ENCODE data around the gene XPC. TPM values are rescaled to one million over a fixed set of nuclear protein-coding genes. Genes with fewer than 3 reads are reported as not detected.

The XPC gene
- total RNA-seq, 2 experiments from 2014 or later: 39.0 to 39.8 TPM

DNA sequence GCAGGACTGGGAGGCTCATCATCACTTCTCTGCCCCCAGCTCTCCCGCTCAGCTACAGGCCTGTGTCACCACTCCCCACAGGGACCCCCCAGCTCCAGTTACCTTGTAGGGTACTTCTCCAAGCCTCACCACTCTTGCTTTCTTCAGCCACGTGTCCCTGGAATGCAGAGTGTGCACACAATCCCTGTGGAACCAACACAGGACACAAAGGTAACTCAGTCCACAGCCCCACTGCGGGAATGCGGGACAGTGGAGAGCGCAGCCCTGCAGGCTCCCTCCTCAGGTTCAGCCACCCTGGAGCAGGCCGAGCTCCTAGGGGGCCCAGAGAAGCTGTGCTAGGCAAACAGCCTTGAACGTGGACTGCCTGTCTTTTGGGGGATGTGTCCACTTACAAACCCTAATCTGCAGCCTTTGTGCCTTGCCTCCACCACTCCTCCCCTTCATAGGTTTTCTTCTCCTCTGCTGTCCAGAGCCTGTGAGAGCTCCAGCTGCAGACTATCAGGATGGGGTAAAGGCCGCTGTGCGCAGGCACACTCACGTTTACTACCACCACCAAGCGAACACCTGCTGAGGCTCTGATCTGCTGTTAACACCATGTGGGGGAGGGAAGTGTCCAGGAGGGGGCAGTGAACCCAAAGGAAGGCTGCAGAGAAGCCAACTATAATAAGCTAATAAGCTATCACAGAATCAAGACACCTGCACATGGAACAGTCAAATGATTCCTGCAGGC is 26.0 kb downstream of the XPC start:
- Mint-ChIP-seq H3K4me1 (ENCODE audit: low read depth) (peaks cover 8% of the 10 kb centered on the region), H3K27me3 (ENCODE audit: low read depth) (no peaks in the 10 kb centered on the region), H3K36me3 (ENCODE audit: low read depth) (peaks cover 22% of the 10 kb centered on the region), H3K27ac (no peak overlapping the region), H3K4me3 (no peak overlapping the region), H3K9me3 (no peaks in the 10 kb centered on the region)
- intact Hi-C loops (cut with micrococcal nuclease): no loop called here
- CTCF ChIA-PET: interaction anchor here (0.6 to 1.2 kb wide), 3 partner anchors 100 to 1309 kb away, joined by 3 to 4 read pairs (median 3); no protein-coding TSS in a partner anchor
- peak; percentile 23 for DNase-seq

DNA sequence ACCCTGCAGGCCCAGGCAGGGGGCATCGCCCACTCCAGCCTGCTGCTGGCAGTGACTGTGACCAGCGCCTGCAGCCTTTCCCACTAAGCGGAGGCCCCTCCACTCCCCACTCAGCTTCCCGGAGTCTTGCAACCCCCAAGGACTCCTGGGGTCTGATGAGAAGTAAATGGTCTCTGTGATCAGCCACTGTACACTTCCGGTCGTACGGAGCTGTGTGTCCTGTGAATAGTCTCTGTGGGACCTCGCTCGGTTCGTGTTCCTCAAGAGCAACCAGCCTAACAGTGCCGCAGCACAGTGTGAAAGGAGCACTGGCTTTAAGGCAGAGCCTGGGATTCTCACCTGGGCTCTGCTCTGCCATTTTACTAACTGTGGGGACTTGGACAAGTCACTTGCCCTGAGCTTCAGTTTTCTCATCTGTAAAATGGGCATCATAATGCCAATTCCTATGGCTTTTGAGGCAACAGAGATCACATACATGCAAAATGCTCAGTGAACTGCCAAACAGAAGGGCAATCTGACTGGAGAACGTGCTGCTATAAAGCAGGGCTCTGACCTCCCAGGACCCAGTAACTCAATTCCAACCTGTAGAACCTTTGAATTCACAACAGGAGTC is 26.8 kb downstream of the XPC start:
- peaks cover 5% of the 10 kb centered on the region for H3K4me1 Mint-ChIP-seq (ENCODE audit: low read depth)
- no peak for DNase-seq
- peaks cover 18% of the 10 kb centered on the region for H3K36me3 Mint-ChIP-seq (ENCODE audit: low read depth)
- no peaks in the 10 kb centered on the region for H3K9me3 Mint-ChIP-seq
- no peak overlapping the region for H3K4me3 Mint-ChIP-seq
- intact Hi-C loops (cut with micrococcal nuclease): no loop called here
- H3K27me3 Mint-ChIP-seq (ENCODE audit: low read depth): no peaks in the 10 kb centered on the region
- CTCF ChIA-PET: interaction anchor here (0.6 to 0.7 kb wide), 2 partner anchors 9 to 1308 kb away, joined by 3 read pairs; no protein-coding TSS in a partner anchor
- no peak overlapping the region for H3K27ac Mint-ChIP-seq

DNA sequence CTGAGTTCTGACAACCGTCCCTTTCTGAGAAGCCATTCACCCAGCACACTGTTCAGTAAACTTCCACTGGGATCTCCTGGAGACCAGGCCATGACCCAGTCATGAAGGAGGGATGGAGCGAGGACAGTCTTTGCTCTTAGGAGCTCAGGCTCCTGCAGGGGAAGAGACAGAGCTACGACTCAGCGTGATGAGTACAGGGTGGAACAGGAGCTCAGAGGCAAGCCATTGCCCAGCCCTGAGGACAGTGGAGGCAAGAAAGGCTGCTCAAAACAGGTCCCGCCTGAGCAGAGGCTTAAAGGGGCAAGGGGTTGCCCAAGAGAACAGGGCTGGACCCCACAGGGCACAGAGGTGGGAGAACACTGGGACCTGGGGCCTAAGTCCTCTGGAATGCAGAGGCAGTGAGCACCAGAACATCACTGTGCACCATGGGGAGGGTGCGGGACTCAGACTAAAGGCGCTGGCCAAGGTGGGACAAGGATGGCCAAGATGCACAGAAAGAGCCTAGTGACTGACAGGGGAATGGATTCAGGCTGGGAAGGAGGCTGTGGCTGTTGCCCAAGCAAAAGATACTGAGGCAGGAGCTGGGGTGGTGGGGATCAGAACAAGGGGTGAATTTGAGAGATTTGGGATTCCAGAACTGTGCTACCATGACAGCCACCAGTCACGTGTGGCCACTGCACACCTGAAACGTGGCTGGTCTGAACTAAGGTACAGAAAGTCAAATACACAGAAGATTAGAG is 27.7 kb downstream of the XPC start:
- no peaks in the 10 kb centered on the region for H3K4me1 Mint-ChIP-seq (ENCODE audit: low read depth)
- H3K27me3 Mint-ChIP-seq (ENCODE audit: low read depth): no peaks in the 10 kb centered on the region
- CTCF ChIA-PET: interaction anchor here (0.7 kb wide), 1 partner anchor 10 kb away, joined by 3 read pairs; no protein-coding TSS in a partner anchor
- H3K36me3 Mint-ChIP-seq (ENCODE audit: low read depth): peaks cover 15% of the 10 kb centered on the region
- no peak overlapping the region for H3K27ac Mint-ChIP-seq
- no peaks in the 10 kb centered on the region for H3K9me3 Mint-ChIP-seq
- intact Hi-C loops (cut with micrococcal nuclease): no loop called here
- no peak for DNase-seq
- no peak overlapping the region for H3K4me3 Mint-ChIP-seq

DNA sequence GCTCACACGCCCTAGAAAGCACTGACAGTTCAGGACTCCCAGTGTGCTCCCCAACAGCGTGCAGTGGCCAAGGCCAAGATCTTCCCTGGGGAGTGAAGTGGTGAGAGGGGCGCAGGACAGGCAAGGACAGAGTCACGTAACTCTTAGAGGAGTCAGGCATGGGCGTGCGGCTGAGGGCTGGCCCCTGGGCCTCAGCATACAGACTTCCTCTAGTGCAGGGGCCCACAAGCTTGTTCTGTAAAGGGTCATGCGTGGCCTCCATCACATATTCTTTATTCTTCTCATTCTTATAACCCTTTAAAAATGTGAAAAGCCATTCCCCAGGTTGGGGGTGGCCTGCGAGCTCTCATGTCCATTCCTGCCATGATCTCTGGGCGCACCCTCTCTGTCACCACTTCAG is 28.3 kb downstream of the XPC start:
- Mint-ChIP-seq H3K36me3 (ENCODE audit: low read depth) (peaks cover 15% of the 10 kb centered on the region), H3K9me3 (no peaks in the 10 kb centered on the region), H3K4me3 (no peak overlapping the region), H3K27ac (no peak overlapping the region), H3K27me3 (ENCODE audit: low read depth) (no peaks in the 10 kb centered on the region), H3K4me1 (ENCODE audit: low read depth) (peaks cover 4% of the 10 kb centered on the region)
- CTCF ChIA-PET: no interaction called here
- intact Hi-C loops (cut with micrococcal nuclease): no loop called here
- no peak for DNase-seq

DNA sequence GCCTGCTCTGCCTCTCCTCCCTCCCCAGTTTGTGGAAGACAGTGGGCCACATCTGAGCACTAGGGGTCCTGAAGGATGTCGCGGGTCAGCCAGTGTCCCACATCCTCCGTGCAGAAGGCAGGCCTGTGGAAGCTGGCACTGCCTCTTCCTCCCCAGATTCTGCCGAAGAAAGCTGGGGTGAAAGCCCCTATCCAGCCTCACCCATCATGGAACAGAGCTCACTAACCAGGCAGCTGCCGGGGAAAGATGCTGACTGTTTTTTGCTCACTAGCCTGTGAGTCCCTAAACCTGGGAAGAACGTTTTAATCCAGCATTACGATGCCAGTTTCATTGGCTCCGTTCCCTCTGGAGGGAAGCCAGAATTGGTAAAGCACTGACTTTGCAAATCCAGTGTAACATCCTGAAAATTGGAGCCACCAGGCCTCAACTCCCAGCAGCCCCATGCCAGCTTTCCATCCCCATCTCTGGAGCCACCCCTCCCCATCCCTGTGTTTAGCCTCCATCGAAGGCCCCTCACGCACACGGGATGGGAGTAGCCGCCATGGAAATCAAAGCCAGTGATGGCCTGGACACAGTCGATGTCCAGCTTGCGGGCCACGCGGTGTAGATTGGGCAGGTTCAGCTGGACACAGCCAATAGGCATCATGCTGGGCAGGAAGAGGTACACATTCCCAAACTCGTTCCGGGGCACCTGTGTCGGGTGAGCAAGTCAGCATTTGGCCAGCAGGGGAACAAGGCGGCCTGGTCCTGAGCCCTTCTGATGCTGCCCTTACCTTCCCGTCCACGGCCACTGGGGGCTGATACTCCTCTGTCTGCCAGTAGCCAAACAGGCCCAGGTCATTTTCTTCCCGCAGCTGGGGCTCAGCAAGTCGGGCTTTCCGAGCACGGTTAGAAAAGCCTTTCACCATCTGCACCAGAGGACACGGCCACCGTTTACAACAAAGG is 30.1 kb downstream of the XPC start:
- Mint-ChIP-seq H3K27ac (no peak overlapping the region), H3K4me3 (no peak overlapping the region), H3K4me1 (ENCODE audit: low read depth) (peaks cover 18% of the 10 kb centered on the region), H3K36me3 (ENCODE audit: low read depth) (peaks cover 9% of the 10 kb centered on the region), H3K9me3 (no peaks in the 10 kb centered on the region), H3K27me3 (ENCODE audit: low read depth) (no peaks in the 10 kb centered on the region)
- no peak for DNase-seq
- intact Hi-C loops (cut with micrococcal nuclease): no loop called here
- CTCF ChIA-PET: interaction anchor here (0.6 kb wide), 1 partner anchor 839 kb away, joined by 6 read pairs; no protein-coding TSS in a partner anchor

DNA sequence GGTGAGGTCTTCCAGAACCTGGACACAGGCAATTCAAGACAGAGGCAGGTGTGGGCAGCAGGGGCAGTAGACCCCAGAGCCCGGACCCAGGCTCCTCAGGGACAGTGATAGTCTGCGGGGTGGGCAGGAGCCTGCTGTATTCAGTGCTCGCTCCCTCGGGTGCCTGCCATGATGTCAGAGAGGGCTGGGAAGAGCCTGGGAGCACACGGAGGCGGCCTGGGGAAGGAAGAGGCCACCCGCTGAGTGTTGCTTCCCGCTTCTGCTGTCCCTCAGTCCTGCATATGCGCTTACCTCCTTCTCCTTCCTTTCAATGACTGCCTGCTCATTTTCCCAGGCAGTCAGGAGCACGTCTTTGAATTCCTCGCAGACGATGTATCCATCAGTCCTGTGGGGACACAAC is 30.8 kb downstream of the XPC start:
- H3K4me3 Mint-ChIP-seq: no peak overlapping the region
- DNase-seq: no peak
- no peaks in the 10 kb centered on the region for H3K9me3 Mint-ChIP-seq
- intact Hi-C loops (cut with micrococcal nuclease): no loop called here
- peaks cover 9% of the 10 kb centered on the region for H3K36me3 Mint-ChIP-seq (ENCODE audit: low read depth)
- no peak overlapping the region for H3K27ac Mint-ChIP-seq
- H3K4me1 Mint-ChIP-seq (ENCODE audit: low read depth): peaks cover 25% of the 10 kb centered on the region
- CTCF ChIA-PET: no interaction called here
- no peaks in the 10 kb centered on the region for H3K27me3 Mint-ChIP-seq (ENCODE audit: low read depth)

DNA sequence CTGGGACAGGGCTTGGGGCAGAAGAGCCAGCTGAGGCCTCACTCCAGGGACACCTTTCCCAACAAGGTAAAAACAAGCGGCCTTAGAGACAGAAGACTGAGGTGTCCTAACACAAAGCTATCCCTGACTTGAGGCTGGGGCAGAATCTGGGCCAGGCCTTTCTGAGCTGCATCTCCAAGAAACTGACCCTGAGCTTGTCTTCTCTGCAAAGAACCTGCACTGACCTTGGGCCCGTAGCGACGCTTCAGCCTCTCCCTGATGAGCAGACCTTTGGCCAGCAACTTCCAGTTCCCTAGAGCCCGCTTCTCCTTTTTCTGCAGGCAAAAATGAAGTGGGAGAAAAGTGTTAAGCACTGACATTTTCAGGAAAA is 31.4 kb downstream of the XPC start:
- H3K9me3 Mint-ChIP-seq: no peaks in the 10 kb centered on the region
- DNase-seq: no peak
- H3K4me3 Mint-ChIP-seq: no peak overlapping the region
- H3K4me1 Mint-ChIP-seq (ENCODE audit: low read depth): peaks cover 30% of the 10 kb centered on the region
- no peaks in the 10 kb centered on the region for H3K27me3 Mint-ChIP-seq (ENCODE audit: low read depth)
- no peak overlapping the region for H3K27ac Mint-ChIP-seq
- CTCF ChIA-PET: no interaction called here
- peaks cover 12% of the 10 kb centered on the region for H3K36me3 Mint-ChIP-seq (ENCODE audit: low read depth)
- intact Hi-C loops (cut with micrococcal nuclease): no loop called here

DNA sequence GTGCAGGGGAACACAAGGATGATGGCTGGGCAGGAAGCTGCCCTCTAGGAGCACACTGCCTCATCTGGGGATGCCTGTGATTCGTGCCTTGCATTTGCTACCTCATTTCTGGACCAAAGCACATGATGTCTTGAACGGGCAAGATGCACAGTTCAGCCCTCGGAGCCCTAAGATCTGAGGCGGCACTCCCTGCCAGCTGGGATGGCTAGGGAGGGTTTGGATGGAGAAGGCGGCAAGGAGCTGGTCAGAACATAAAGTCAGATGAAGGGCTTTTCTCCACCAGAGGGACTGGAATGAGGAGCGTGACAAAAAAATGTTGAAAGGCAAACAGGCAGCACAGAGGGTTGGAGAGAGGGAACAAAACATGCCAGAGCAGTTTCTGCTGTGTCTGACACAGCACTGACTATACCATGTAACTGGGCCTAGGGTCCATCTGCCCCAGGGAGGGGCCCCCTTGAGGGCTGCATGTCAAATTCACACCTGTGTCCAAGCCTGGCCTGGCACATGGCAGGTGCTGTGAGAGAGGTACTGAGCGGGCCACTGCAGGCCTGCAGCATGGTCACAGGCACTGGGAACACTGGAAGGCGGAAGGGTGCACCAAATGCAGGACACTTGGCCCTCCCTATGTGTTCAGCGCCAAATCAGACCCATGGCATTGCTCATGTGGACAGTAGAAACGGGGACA is 31.9 kb downstream of the XPC start:
- CTCF ChIA-PET: interaction anchor here (0.9 kb wide), 1 partner anchor 250 kb away, joined by 6 read pairs; no protein-coding TSS in a partner anchor
- intact Hi-C loops (cut with micrococcal nuclease): no loop called here

DNA sequence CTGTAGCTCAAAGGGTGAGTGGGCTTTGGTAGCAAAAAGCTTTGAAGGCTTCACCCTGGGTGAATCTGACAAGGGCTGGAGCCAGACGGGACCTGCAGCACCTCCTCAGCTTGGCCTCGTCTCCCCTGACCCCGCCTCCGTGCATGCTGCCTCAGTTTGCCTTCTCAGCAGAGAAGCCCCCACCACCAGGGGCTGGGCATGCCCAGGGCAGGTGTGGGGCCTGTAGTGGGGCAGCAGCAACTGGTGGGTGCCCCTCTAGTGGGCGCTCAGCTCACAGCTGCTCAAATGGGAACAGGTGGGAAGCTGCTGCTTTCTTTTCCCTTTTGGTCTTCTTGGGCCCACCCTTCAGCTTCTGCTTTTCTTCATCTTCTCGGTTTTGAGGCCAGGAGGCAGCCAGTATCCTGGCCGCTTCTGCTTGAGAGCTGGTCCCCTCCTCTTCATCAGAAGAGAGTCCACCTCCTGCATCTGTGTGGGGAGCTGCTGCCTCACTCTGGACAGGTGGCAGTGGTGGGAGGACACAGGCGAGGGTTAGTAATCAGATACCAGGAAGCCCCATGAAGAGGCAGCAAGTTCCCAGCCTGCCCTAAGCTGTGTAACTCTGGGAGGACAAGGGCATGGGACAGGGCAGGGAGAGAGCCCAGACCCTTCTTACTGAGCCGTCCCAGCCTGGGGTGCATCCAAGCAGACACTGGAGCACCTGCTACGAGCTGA is 32.6 kb downstream of the XPC start:
- intact Hi-C loops (cut with micrococcal nuclease): loop anchor here (2.0 kb wide), 1 partner anchor 287 kb away; no protein-coding TSS in a partner anchor
- DNase-seq: no peak
- Mint-ChIP-seq H3K4me1 (ENCODE audit: low read depth) (peaks cover 43% of the 10 kb centered on the region), H3K36me3 (ENCODE audit: low read depth) (peaks cover 16% of the 10 kb centered on the region), H3K27me3 (ENCODE audit: low read depth) (no peaks in the 10 kb centered on the region), H3K27ac (peak overlapping the region; percentile 50), H3K4me3 (no peak overlapping the region), H3K9me3 (no peaks in the 10 kb centered on the region)
- CTCF ChIA-PET: interaction anchor here (0.9 to 1.3 kb wide), 1 partner anchor 249 kb away, joined by 6 to 7 read pairs; no protein-coding TSS in a partner anchor

More for the DNA sequence above, 31.9 kb downstream of the XPC start:
- Mint-ChIP-seq H3K4me1 (ENCODE audit: low read depth) (peaks cover 36% of the 10 kb centered on the region), H3K27me3 (ENCODE audit: low read depth) (no peaks in the 10 kb centered on the region), H3K9me3 (no peaks in the 10 kb centered on the region), H3K4me3 (no peak overlapping the region), H3K27ac (no peak overlapping the region), H3K36me3 (ENCODE audit: low read depth) (peaks cover 16% of the 10 kb centered on the region)
- no peak for DNase-seq

DNA sequence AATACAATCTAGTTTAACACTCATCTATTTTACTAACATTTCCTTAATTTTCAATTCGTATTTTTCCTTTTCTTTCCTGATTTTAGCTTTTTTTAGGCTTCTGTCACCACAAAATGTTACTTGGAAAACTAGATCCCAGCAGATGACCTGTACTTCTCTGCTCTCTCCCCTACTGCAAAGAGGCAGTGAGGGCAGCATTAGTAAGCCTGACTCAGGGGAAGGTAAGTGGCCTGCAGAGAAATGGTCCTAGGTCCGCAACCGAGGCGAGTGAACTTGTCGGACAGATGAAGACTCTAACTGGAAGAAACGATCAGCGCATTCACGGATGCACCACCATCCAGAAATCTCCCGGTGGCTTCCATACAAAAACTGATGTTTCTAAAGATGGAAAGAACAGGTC is 33.2 kb downstream of the XPC start:
- Mint-ChIP-seq H3K9me3 (no peaks in the 10 kb centered on the region), H3K27me3 (ENCODE audit: low read depth) (no peaks in the 10 kb centered on the region), H3K4me1 (ENCODE audit: low read depth) (peaks cover 48% of the 10 kb centered on the region), H3K4me3 (no peak overlapping the region), H3K27ac (peak overlapping the region; percentile 59), H3K36me3 (ENCODE audit: low read depth) (peaks cover 16% of the 10 kb centered on the region)
- CTCF ChIA-PET: interaction anchor here (1.3 kb wide), 1 partner anchor 249 kb away, joined by 7 read pairs; no protein-coding TSS in a partner anchor
- no peak for DNase-seq
- intact Hi-C loops (cut with micrococcal nuclease): loop anchor here (2.0 kb wide), 1 partner anchor 288 kb away; no protein-coding TSS in a partner anchor

Data from activated naive CD4-positive, alpha-beta T cell treated with anti-CD3 and anti-CD28 coated beads for 36 hours (primary cell).